ENCODE results near the gene ZNF318. TPM values are rescaled to one million over a fixed set of nuclear protein-coding genes. Genes with fewer than 3 reads are reported as not detected.

The ZNF318 gene
- total RNA-seq, 1 donor from 2014 or later, result 159 TPM

DNA sequence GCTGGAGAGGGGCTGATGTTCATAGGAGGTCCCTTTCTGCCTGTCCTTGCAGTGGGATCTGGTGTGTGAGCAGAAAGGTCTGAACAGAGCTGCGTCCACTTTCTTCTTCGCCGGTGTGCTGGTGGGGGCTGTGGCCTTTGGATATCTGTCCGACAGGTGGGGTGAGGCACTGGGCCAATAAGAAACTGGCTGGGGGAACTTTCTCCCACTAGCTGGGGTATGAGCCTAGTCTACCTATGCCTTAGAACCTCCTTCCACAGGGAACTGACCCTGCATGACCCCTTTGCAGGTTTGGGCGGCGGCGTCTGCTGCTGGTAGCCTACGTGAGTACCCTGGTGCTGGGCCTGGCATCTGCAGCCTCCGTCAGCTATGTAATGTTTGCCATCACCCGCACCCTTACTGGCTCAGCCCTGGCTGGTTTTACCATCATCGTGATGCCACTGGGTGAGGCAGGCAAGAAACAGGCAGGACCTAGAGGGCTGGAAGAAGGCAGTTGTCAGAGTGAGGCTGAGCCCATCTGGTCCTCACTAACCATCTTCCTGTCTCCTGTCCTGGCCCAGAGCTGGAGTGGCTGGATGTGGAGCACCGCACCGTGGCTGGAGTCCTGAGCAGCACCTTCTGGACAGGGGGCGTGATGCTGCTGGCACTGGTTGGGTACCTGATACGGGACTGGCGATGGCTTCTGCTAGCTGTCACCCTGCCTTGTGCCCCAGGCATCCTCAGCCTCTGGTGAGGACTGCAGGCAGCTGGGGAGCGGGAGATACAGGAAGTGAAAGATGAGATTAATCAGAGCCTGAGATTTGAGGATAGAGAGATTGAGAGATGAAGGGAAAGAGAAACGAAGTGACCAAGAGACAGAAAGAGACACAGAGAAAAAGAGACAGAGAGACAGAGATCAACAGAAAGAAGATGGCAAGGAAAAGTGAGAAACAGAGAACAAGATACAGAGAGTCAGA lies 69.8 kb downstream of the ZNF318 start:
- H3K27ac Mint-ChIP-seq, result no peak overlapping the region

GRCh38 chr6:43298565-43299337 lies 70.7 kb downstream of the ZNF318 start:
- ChIA-PET CTCF (interaction anchor here (1.7 to 2.5 kb wide), 3 partner anchors 9 to 99 kb away, joined by 4 to 13 read pairs (median 8); partner anchors contain the start of gene CRIP3), POLR2A (interaction anchor here (0.5 to 1.3 kb wide), 2 partner anchors 24 to 51 kb away, joined by 3 to 4 read pairs; no protein-coding TSS in a partner anchor)
- Mint-ChIP-seq H3K27ac (no peak overlapping the region), H3K4me3 (no peak overlapping the region), H3K27me3 (peaks cover 2% of the 10 kb centered on the region), H3K9me3 (no peaks in the 10 kb centered on the region), H3K36me3 (ENCODE audit: low read depth) (no peaks in the 10 kb centered on the region), H3K4me1 (peaks cover 4% of the 10 kb centered on the region)
- ATAC-seq (ENCODE audit: low read depth) (no peak), DNase-seq (no peak)
- intact Hi-C loops (cut with micrococcal nuclease), result no loop called here
- TF ChIP-seq, protein P1, sequence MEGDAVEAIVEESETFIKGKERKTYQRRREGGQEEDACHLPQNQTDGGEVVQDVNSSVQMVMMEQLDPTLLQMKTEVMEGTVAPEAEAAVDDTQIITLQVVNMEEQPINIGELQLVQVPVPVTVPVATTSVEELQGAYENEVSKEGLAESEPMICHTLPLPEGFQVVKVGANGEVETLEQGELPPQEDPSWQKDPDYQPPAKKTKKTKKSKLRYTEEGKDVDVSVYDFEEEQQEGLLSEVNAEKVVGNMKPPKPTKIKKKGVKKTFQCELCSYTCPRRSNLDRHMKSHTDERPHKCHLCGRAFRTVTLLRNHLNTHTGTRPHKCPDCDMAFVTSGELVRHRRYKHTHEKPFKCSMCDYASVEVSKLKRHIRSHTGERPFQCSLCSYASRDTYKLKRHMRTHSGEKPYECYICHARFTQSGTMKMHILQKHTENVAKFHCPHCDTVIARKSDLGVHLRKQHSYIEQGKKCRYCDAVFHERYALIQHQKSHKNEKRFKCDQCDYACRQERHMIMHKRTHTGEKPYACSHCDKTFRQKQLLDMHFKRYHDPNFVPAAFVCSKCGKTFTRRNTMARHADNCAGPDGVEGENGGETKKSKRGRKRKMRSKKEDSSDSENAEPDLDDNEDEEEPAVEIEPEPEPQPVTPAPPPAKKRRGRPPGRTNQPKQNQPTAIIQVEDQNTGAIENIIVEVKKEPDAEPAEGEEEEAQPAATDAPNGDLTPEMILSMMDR (IDR thresholded peaks at IDR 0.05), result no peak

More for the DNA sequence above, 69.8 kb downstream of the ZNF318 start:
- Mint-ChIP-seq H3K27me3 (peaks cover 2% of the 10 kb centered on the region), H3K4me1 (peaks cover 4% of the 10 kb centered on the region), H3K9me3 (no peaks in the 10 kb centered on the region), H3K4me3 (no peak overlapping the region), H3K36me3 (ENCODE audit: low read depth) (no peaks in the 10 kb centered on the region)
- TF ChIP-seq, protein P1 (IDR thresholded peaks at IDR 0.05), result no peak
- POLR2A ChIA-PET, result interaction anchor here (0.5 to 1.3 kb wide), 3 partner anchors 23 to 50 kb away, joined by 3 to 7 read pairs (median 4); no protein-coding TSS in a partner anchor
- DNase-seq (no peak), ATAC-seq (ENCODE audit: low read depth) (no peak)
- intact Hi-C loops (cut with micrococcal nuclease), result no loop called here
- CTCF ChIA-PET, result interaction anchor here (1.7 kb wide), 1 partner anchor 9 kb away, joined by 8 read pairs; the partner anchor contains the start of gene CRIP3

DNA sequence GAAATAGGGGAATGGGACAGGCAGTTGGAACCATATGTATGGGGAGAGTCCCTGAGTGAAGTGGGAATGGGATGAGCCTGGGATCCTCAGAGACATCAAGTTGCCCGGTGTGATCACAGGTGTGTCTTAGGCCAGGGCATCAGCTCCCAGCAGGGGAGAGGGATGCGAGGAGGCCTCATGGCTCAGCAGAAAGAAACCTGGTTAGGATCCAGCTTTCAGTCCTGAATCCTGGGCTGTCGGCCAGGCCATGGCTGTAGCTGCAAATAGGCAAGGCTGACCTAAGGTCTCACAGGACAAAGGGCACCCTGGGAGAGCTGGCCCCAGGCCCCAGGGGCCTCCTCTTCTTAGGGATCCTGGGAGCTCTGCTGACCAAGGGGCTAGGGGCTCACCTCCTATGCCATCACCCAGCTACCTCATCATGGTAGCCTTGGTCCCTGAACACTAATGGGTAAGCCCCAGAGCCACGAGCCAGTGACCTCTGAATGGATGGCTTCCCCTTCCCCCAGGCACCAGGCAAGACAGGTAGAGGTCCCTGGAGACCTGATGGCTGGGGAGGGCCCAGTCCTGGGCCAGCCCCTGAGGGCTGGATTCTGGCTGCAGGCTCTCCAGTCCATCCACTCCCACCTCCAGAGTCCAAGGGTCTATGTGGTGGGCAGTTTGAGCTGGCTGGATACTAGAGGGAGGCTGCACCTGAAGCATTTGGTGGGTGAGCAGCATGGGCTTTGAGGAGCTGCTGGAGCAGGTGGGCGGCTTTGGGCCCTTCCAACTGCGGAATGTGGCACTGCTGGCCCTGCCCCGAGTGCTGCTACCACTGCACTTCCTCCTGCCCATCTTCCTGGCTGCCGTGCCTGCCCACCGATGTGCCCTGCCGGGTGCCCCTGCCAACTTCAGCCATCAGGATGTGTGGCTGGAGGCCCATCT lies 71.5 kb downstream of the ZNF318 start, which contains the start of gene SLC22A7:
TSS of gene SLC22A7 (plus strand) at position 617 of the 921 bp plus-strand sequence. CDS start at position 716, 99 bp downstream.
- peaks cover 4% of the 10 kb centered on the region for H3K4me1 Mint-ChIP-seq
- TF ChIP-seq, protein P1 (IDR thresholded peaks at IDR 0.05), result no peak
- H3K4me3 Mint-ChIP-seq, result no peak within 1 kb of the TSS
- H3K9me3 Mint-ChIP-seq, result no peaks in the 10 kb centered on the region
- DNase-seq (no peak), ATAC-seq (ENCODE audit: low read depth) (no peak)
- H3K36me3 Mint-ChIP-seq (ENCODE audit: low read depth), result no peaks in the 10 kb centered on the region
- POLR2A ChIA-PET, result interaction anchor here (0.6 kb wide), 1 partner anchor 272 kb away, joined by 3 read pairs; no protein-coding TSS in a partner anchor
- H3K27me3 Mint-ChIP-seq, result peaks cover 2% of the 10 kb centered on the region
- intact Hi-C loops (cut with micrococcal nuclease), result no loop called here
- H3K27ac Mint-ChIP-seq, result no peak within 1 kb of the TSS
- CTCF ChIA-PET, result interaction anchor here (2.1 to 2.5 kb wide), 2 partner anchors 10 to 100 kb away, joined by 4 to 13 read pairs; partner anchors contain the start of gene CRIP3

DNA sequence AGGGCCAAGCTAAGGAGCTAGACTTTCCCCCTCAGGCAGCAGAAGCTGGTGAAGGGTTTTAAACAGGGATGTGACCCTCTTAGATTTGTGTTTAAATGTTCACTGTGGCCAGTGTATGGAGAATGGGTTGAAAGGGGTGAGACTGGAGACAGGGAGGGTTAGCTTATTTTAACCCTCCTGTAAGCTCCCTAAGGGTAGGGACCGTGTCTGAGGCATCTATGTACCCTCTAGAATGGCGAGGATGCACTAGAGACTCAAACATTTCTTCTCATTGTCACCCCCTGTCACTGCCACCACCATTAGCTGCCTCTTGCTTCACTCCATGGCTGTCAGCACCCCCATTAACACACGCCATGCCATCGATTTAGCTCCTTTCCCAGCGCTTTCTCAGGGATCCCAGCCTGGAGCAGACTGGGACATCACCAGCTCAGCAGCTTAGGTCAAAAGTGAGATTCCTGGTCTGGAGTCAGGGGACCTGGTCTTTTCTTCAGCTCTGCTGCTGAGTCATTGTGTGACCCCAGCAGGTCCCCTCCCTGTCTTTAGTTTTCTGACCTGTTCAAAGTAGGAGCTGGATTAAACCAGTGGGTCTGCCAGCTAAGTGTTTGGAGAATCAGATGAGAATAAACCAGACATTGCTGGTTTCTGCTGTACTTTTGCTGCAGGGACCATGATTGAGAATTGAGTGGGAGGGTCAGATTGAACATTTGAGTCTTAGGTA lies 72.5 kb downstream of the ZNF318 start:
- TF ChIP-seq, protein P1 (IDR thresholded peaks at IDR 0.05), result no peak
- POLR2A ChIA-PET, result interaction anchor here (1.2 kb wide), 1 partner anchor 12 kb away, joined by 5 read pairs; the partner anchor contains the start of gene CRIP3

More for the DNA sequence above, 72.5 kb downstream of the ZNF318 start:
- ATAC-seq (ENCODE audit: low read depth), result no peak
- Mint-ChIP-seq H3K4me1 (peaks cover 4% of the 10 kb centered on the region), H3K4me3 (no peak overlapping the region), H3K27me3 (peaks cover 2% of the 10 kb centered on the region), H3K27ac (no peak overlapping the region), H3K9me3 (no peaks in the 10 kb centered on the region), H3K36me3 (ENCODE audit: low read depth) (no peaks in the 10 kb centered on the region)
- no peak for DNase-seq
- intact Hi-C loops (cut with micrococcal nuclease), result no loop called here
- CTCF ChIA-PET, result interaction anchor here (1.2 to 2.5 kb wide), 3 partner anchors 11 to 101 kb away, joined by 4 to 13 read pairs (median 4); partner anchors contain the start of gene CRIP3

Measured in activated B cell treated with CpG ODN at 0.5 μM for 24 hours (primary cell).